Measurements from ENCODE around the gene WDR20.

The WDR20 gene, protein sequence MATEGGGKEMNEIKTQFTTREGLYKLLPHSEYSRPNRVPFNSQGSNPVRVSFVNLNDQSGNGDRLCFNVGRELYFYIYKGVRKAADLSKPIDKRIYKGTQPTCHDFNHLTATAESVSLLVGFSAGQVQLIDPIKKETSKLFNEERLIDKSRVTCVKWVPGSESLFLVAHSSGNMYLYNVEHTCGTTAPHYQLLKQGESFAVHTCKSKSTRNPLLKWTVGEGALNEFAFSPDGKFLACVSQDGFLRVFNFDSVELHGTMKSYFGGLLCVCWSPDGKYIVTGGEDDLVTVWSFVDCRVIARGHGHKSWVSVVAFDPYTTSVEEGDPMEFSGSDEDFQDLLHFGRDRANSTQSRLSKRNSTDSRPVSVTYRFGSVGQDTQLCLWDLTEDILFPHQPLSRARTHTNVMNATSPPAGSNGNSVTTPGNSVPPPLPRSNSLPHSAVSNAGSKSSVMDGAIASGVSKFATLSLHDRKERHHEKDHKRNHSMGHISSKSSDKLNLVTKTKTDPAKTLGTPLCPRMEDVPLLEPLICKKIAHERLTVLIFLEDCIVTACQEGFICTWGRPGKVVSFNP

DNA sequence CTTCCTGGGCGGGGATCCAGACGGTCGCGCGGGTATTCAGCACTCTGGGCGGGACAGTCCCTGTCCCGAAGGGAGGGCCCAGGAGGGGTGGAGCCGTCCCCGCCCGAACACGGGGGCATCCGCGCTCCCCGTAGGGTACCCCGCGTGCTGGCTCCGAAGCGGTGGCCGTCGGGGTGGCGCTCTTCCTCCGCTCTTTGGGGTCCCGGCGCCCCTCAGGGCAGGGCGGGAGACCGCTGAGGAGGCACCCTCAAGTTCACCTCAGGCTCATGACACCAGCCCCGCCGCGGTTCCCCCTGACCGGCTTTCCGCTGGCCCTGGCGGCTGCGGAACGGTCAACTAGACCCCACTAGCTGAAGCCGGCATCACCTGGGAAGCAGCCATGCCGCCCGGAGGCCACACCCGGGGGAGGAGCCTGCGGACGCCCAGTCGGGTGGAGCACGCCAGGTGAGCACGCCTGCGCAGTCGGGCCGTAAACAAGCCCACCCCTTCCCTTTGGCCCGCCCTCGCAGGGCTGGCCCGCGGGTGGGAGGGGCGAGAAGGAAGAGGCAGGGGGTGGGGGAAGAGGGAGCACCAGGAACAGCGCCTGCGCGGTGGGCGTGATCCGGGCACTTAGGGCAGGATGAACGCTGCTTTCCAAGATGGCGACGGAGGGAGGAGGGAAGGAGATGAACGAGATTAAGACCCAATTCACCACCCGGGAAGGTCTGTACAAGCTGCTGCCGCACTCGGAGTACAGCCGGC, at the start of gene WDR20:
Gene WDR20, plus strand, starts transcription at position 612 of the 741 bp plus-strand sequence. Its CDS starts 27 bp downstream, at position 639.
- Histone ChIP-seq H3K27me3 (ENCODE audit: control insufficient read depth in 1 of 2, insufficient read depth in 2 of 2, low read length in 2 of 2) (no peaks in the 10 kb centered on the region), H3K4me3 (ENCODE audit: low read depth in 1 of 2, low read length in 2 of 2) (peak within 1 kb of the TSS; percentile 84 to 89), H3K36me3 (ENCODE audit: insufficient read depth, low read length) (no peaks in the 10 kb centered on the region), H3K9ac (ENCODE audit: low read length) (peak within 1 kb of the TSS; percentile 72), H3K4me1 (ENCODE audit: insufficient read depth, low read length) (peaks cover 18% of the 10 kb centered on the region), H3K9me3 (ENCODE audit: low read length) (no peaks in the 10 kb centered on the region), H3K27ac (ENCODE audit: low read depth, low read length) (peak within 1 kb of the TSS; percentile 72)

DNA sequence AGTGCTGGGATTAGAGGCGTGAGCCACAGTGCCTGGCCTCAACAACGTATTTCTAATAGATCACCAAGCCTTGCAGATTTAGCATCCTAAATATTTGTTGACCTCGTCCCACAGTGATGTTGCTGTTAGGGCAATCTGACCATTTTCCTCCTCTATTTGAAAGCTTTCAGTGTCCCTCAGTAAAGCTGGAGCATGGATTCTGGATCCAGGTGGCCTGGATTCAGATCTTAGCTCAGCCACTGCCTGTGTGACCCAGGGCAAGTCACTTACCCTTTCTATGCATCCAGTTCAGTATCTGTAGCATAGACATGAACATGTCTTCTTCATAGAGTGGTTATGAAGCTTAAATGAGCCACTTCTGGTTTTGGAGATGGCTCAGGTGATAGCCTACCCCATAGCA, 49.0 kb upstream of the WDR20 start:
- peaks cover 2% of the 10 kb centered on the region for H3K36me3 ChIP-seq (ENCODE audit: insufficient read depth, low read length)
- no peak overlapping the region for H3K4me3 ChIP-seq (ENCODE audit: low read depth in 1 of 2, low read length in 2 of 2)
- no peaks in the 10 kb centered on the region for H3K9me3 ChIP-seq (ENCODE audit: low read length)
- peaks cover 11% of the 10 kb centered on the region for H3K4me1 ChIP-seq (ENCODE audit: insufficient read depth, low read length)
- H3K9ac ChIP-seq (ENCODE audit: low read length), result no peak overlapping the region
- H3K27me3 ChIP-seq (ENCODE audit: control insufficient read depth in 1 of 2, insufficient read depth in 2 of 2, low read length in 2 of 2), result no peaks in the 10 kb centered on the region
- no peak overlapping the region for H3K27ac ChIP-seq (ENCODE audit: low read depth, low read length)

DNA sequence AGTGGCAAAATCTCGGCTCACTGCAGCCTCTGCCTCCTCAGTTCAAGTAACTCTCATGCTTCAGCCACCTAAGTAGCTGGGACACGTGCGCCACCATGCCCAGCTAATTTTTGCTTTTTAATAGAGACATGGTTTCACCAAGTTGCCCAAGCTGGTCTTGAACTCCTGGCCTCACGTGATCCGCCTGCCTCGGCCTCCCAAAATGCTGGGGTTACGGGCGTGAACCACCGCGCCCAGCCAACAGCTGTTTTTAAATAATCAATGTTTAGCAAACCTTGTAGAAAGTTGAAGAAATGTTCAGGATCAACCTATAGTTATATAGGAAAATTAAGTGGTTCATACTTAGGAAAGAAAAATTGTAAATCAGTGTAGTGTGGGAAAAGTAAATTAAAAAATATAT, 46.9 kb upstream of the WDR20 start:
- no peaks in the 10 kb centered on the region for H3K27me3 ChIP-seq (ENCODE audit: control insufficient read depth in 1 of 2, insufficient read depth in 2 of 2, low read length in 2 of 2)
- no peaks in the 10 kb centered on the region for H3K36me3 ChIP-seq (ENCODE audit: insufficient read depth, low read length)
- no peak overlapping the region for H3K4me3 ChIP-seq (ENCODE audit: low read depth in 1 of 2, low read length in 2 of 2)
- no peak overlapping the region for H3K9ac ChIP-seq (ENCODE audit: low read length)
- peaks cover 6% of the 10 kb centered on the region for H3K4me1 ChIP-seq (ENCODE audit: insufficient read depth, low read length)
- no peaks in the 10 kb centered on the region for H3K9me3 ChIP-seq (ENCODE audit: low read length)
- no peak overlapping the region for H3K27ac ChIP-seq (ENCODE audit: low read depth, low read length)

DNA sequence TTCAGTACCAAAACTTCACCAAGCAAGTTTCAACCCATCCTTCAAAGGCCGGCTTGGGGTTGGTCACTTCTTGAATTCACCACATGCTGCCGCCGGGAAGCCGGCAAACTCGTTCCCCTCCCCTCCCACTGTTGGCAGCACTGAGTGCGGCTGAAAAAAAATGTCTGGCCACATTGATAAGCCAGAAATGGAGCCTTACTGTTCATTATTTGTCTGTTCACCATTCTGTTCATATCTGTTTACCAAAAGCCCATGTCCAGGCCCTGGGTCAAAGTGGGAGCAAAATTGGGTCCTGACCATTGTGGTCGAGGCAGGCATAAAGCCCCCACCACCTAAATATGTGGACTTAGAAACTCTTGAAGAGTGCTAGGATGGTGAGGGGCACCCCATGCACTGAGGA, 45.6 kb upstream of the WDR20 start:
- Histone ChIP-seq H3K9me3 (ENCODE audit: low read length) (no peaks in the 10 kb centered on the region), H3K36me3 (ENCODE audit: insufficient read depth, low read length) (no peaks in the 10 kb centered on the region), H3K4me1 (ENCODE audit: insufficient read depth, low read length) (no peaks in the 10 kb centered on the region), H3K27ac (ENCODE audit: low read depth, low read length) (no peak overlapping the region), H3K4me3 (ENCODE audit: low read depth in 1 of 2, low read length in 2 of 2) (no peak overlapping the region), H3K9ac (ENCODE audit: low read length) (no peak overlapping the region), H3K27me3 (ENCODE audit: control insufficient read depth in 1 of 2, insufficient read depth in 2 of 2, low read length in 2 of 2) (no peaks in the 10 kb centered on the region)

DNA sequence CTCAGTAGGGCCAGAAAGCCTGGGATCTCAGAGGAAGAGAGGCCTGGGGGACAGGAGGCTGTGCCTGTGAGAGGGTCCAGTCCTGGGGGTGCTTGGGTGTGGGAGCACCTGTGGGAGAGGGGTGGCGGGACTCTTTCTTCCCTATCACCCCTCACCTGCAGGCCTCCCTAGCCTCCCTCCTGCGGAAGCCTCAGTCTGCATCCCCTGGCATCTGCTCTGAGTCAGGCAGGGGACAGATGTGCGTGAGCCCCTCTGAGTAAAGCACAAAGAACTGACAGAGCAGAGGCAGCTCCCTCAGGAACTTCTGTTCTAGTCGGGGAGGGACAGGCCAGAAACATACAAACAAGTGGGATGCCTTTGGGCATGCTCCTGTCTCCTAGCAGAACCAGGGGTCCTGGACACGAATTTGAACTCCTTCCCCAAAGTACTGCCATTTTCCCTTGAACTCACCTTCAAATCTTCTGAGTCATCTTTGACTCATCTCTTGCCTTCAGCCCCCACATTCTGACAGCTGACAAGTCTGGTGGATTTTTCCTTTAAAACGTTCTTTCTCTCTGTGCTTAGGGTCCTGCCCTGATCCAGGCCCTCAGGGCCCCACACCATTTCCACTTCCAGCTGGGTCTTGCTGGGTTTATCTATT, 44.3 kb upstream of the WDR20 start:
- H3K9ac ChIP-seq (ENCODE audit: low read length), result no peak overlapping the region
- no peak overlapping the region for H3K27ac ChIP-seq (ENCODE audit: low read depth, low read length)
- no peaks in the 10 kb centered on the region for H3K4me1 ChIP-seq (ENCODE audit: insufficient read depth, low read length)
- no peak overlapping the region for H3K4me3 ChIP-seq (ENCODE audit: low read depth in 1 of 2, low read length in 2 of 2)
- no peaks in the 10 kb centered on the region for H3K36me3 ChIP-seq (ENCODE audit: insufficient read depth, low read length)
- H3K9me3 ChIP-seq (ENCODE audit: low read length), result no peaks in the 10 kb centered on the region
- no peaks in the 10 kb centered on the region for H3K27me3 ChIP-seq (ENCODE audit: control insufficient read depth in 1 of 2, insufficient read depth in 2 of 2, low read length in 2 of 2)

DNA sequence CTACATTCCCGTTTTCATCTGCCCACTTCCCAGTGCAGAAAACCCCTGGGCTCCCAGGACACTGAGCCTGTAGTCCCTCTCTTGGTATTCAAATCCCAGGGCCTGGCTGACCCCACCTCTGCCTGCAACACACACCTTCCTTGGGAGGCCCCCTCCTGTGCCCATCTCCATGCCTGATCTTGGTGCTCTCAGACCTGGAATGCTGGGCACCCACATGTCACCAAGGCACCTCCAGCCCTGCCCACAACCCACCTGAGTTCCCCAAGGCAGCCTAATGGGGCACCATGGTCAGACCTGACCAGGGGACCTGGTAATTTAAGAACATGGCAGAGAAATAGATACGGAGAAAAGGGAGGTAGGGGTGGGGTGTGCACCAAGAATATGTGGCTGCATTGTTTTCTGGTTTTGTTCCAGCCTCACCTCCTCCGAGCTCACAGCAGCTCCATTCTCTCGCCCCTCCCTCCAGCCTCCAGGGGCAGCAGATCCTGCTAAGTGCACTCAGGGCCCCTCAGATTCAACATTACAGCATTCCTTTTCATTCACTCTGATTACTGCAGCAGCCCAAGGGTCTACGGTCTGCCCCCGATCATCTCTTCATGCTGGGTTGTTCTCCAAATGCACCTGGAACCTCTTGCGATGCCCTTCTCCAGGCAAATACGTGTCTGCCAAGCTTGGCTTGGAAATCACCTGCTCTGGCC, 43.7 kb upstream of the WDR20 start:
- Histone ChIP-seq H3K4me1 (ENCODE audit: insufficient read depth, low read length) (no peaks in the 10 kb centered on the region), H3K27me3 (ENCODE audit: control insufficient read depth in 1 of 2, insufficient read depth in 2 of 2, low read length in 2 of 2) (no peaks in the 10 kb centered on the region), H3K9ac (ENCODE audit: low read length) (no peak overlapping the region), H3K27ac (ENCODE audit: low read depth, low read length) (no peak overlapping the region), H3K9me3 (ENCODE audit: low read length) (no peaks in the 10 kb centered on the region), H3K36me3 (ENCODE audit: insufficient read depth, low read length) (no peaks in the 10 kb centered on the region), H3K4me3 (ENCODE audit: low read depth in 1 of 2, low read length in 2 of 2) (peak overlapping the region in 1 of 2 donors; percentile 2)

DNA sequence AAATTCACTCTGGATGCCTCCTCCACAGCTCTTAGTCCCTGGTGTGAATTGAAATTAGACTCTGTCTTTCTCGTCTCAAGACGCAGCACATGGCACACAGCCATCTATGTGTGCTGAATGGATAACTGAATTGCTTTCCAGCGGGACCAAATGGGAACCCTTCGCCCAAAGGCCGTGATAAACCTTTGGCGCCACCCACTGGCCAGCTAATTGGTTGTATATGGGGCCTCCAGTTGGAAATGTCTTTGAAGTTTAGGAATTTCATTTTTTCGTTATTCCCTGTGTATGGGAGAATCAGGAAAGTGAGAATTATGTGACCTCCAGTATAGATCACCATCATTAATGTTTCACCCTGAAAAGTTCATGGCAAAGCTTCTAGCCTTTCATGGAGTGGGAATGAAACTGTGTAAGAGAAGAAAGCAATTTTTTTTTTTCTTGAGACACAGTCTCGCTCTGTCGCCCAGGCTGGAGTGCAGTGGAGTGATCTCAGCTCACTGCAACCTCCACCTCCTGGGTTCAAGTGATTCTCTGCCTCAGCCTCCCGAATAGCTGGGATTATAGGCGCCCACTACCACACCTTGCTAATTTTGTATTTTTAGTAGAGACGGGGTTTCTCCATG, 43.0 kb upstream of the WDR20 start:
- Histone ChIP-seq H3K9ac (ENCODE audit: low read length) (no peak overlapping the region), H3K36me3 (ENCODE audit: insufficient read depth, low read length) (no peaks in the 10 kb centered on the region), H3K27me3 (ENCODE audit: control insufficient read depth in 1 of 2, insufficient read depth in 2 of 2, low read length in 2 of 2) (no peaks in the 10 kb centered on the region), H3K9me3 (ENCODE audit: low read length) (no peaks in the 10 kb centered on the region), H3K4me3 (ENCODE audit: low read depth in 1 of 2, low read length in 2 of 2) (peak overlapping the region in 1 of 2 donors; percentile 2), H3K27ac (ENCODE audit: low read depth, low read length) (no peak overlapping the region), H3K4me1 (ENCODE audit: insufficient read depth, low read length) (no peaks in the 10 kb centered on the region)

DNA sequence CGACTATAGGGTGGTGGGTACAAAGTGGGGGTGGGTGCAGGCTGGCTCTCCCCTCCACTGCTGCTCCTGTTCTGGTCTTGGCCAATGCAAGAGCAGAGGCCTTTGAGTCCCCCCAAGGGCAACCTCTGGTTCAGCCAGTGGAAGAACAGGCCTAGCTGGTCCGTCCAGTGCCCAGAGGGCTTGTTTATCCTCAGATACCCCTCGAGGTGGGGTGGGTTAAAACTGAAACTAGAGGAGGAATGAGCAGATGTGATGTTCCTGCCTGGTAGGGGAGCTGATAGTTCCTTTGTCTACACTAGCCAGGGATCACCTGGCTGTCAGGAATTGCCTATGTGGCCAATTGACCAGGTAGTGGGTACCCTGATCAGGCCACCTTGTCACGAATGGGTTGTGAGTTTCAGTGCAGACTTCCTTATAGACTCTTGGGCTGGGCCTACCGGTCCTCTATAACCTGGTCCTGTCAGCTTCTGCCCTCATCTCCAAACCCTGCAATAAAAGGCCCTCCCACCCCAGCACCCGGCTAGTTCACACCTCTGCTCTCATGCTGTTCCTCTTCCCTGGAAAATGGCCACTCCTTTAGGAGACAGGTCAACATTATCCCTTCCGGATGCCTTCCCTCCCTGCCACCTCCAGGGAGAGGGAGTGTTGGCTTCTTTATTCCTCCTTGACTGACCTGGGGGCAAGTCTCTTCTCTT, 42.1 kb upstream of the WDR20 start:
- H3K4me1 ChIP-seq (ENCODE audit: insufficient read depth, low read length), result no peaks in the 10 kb centered on the region
- H3K9me3 ChIP-seq (ENCODE audit: low read length), result no peaks in the 10 kb centered on the region
- no peak overlapping the region for H3K27ac ChIP-seq (ENCODE audit: low read depth, low read length)
- no peak overlapping the region for H3K9ac ChIP-seq (ENCODE audit: low read length)
- no peaks in the 10 kb centered on the region for H3K27me3 ChIP-seq (ENCODE audit: control insufficient read depth in 1 of 2, insufficient read depth in 2 of 2, low read length in 2 of 2)
- no peaks in the 10 kb centered on the region for H3K36me3 ChIP-seq (ENCODE audit: insufficient read depth, low read length)
- no peak overlapping the region for H3K4me3 ChIP-seq (ENCODE audit: low read depth in 1 of 2, low read length in 2 of 2)

DNA sequence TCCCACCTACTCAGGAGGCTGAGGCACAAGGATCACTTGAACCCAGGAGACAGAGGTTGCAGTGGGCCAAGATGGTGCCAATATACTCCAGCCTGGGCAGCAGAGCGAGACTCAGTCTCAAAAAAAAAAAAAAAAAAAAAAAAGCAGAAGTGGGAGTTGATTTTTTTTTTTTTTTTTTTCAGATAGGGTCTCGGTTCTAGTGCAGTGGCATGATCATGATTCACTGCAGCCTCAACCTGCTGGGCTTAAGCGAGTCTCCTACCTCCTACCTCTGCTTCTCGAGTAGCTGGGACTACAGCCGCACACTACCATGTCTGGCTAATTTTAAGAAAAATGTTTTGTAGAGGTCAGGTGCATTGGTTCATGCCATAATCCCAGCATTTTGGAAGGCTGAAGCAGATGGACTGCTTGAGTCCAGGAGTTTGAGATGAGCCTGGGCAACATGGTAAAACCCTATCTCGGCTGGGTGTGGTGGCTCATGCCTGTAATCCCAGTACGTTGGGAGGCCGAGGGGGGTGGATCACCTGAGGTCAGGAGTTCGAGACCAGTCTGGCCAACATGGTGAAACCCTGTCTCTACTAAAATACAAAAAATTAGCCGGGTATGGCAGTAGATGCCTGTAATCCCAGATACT, 36.5 kb upstream of the WDR20 start:
- no peak overlapping the region for H3K9ac ChIP-seq (ENCODE audit: low read length)
- no peaks in the 10 kb centered on the region for H3K4me1 ChIP-seq (ENCODE audit: insufficient read depth, low read length)
- no peak overlapping the region for H3K27ac ChIP-seq (ENCODE audit: low read depth, low read length)
- H3K36me3 ChIP-seq (ENCODE audit: insufficient read depth, low read length), result no peaks in the 10 kb centered on the region
- H3K4me3 ChIP-seq (ENCODE audit: low read depth in 1 of 2, low read length in 2 of 2), result no peak overlapping the region
- H3K9me3 ChIP-seq (ENCODE audit: low read length), result no peaks in the 10 kb centered on the region
- no peaks in the 10 kb centered on the region for H3K27me3 ChIP-seq (ENCODE audit: control insufficient read depth in 1 of 2, insufficient read depth in 2 of 2, low read length in 2 of 2)

DNA sequence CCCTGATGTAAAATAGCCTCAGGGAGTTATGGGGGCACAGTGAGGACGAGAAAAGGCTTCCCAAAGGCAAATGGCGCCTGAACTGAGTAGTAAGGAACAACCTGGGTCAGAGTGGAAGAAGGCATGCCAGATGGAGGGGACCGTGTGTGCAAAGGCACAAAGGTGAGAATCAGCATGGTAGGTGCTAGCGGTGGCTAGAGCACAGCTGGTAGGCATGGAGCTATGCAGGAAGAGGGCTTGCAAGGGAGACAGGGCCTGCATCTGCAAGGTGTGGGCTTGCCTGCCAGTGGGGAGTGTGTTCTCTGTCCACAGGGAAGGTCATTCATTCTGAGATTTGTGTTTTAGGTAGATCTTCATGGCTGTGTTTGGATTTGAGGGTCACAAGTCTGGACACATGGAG, 34.3 kb upstream of the WDR20 start:
- H3K9me3 ChIP-seq (ENCODE audit: low read length), result no peaks in the 10 kb centered on the region
- H3K4me3 ChIP-seq (ENCODE audit: low read depth in 1 of 2, low read length in 2 of 2), result no peak overlapping the region
- no peaks in the 10 kb centered on the region for H3K27me3 ChIP-seq (ENCODE audit: control insufficient read depth in 1 of 2, insufficient read depth in 2 of 2, low read length in 2 of 2)
- no peak overlapping the region for H3K27ac ChIP-seq (ENCODE audit: low read depth, low read length)
- no peak overlapping the region for H3K9ac ChIP-seq (ENCODE audit: low read length)
- no peaks in the 10 kb centered on the region for H3K36me3 ChIP-seq (ENCODE audit: insufficient read depth, low read length)
- H3K4me1 ChIP-seq (ENCODE audit: insufficient read depth, low read length), result no peaks in the 10 kb centered on the region

Data from muscle layer of colon (tissue), 2 donors.